Measurements from ENCODE around the gene ITGB3. TPM values are rescaled to one million over a fixed set of nuclear protein-coding genes. Genes with fewer than 3 reads are reported as not detected.

Gene ITGB3
- total RNA-seq, 1 donor from 2014 or later, result 6.6 TPM

- TF ChIP-seq, protein P1, sequence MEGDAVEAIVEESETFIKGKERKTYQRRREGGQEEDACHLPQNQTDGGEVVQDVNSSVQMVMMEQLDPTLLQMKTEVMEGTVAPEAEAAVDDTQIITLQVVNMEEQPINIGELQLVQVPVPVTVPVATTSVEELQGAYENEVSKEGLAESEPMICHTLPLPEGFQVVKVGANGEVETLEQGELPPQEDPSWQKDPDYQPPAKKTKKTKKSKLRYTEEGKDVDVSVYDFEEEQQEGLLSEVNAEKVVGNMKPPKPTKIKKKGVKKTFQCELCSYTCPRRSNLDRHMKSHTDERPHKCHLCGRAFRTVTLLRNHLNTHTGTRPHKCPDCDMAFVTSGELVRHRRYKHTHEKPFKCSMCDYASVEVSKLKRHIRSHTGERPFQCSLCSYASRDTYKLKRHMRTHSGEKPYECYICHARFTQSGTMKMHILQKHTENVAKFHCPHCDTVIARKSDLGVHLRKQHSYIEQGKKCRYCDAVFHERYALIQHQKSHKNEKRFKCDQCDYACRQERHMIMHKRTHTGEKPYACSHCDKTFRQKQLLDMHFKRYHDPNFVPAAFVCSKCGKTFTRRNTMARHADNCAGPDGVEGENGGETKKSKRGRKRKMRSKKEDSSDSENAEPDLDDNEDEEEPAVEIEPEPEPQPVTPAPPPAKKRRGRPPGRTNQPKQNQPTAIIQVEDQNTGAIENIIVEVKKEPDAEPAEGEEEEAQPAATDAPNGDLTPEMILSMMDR (IDR thresholded peaks at IDR 0.05), result no peak
- no peak for ATAC-seq
- Histone ChIP-seq H3K27ac (no peak overlapping the region), H3K4me3 (no peak overlapping the region), H3K27me3 (no peaks in the 10 kb centered on the region), H3K36me3 (no peaks in the 10 kb centered on the region), H3K9me3 (no peaks in the 10 kb centered on the region), H3K4me1 (no peaks in the 10 kb centered on the region)
- intact Hi-C loops (cut with DNase I), result no loop called here
- DNase-seq, result no peak
These were observed 67.4 kb downstream of the ITGB3 start for GRCh38 chr17:47320879-47321502.

GRCh38 chr17:47323382-47324223, 70.0 kb downstream of the ITGB3 start, which contains the start of gene EFCAB13:
TSS of gene EFCAB13 (plus strand) at chr17:47323955. CDS start at chr17:47328354, 4,399 bp downstream.
- TF ChIP-seq, protein P1 (IDR thresholded peaks at IDR 0.05), result peak; percentile 44
- Histone ChIP-seq H3K4me1 (no peaks in the 10 kb centered on the region), H3K36me3 (no peaks in the 10 kb centered on the region), H3K4me3 (peak within 1 kb of the TSS; percentile 67), H3K27me3 (no peaks in the 10 kb centered on the region), H3K9me3 (no peaks in the 10 kb centered on the region), H3K27ac (peak within 1 kb of the TSS; percentile 95)
- peak; percentile 98 for ATAC-seq
- peak; percentile 96 for DNase-seq
- intact Hi-C loops (cut with DNase I), result no loop called here

DNA sequence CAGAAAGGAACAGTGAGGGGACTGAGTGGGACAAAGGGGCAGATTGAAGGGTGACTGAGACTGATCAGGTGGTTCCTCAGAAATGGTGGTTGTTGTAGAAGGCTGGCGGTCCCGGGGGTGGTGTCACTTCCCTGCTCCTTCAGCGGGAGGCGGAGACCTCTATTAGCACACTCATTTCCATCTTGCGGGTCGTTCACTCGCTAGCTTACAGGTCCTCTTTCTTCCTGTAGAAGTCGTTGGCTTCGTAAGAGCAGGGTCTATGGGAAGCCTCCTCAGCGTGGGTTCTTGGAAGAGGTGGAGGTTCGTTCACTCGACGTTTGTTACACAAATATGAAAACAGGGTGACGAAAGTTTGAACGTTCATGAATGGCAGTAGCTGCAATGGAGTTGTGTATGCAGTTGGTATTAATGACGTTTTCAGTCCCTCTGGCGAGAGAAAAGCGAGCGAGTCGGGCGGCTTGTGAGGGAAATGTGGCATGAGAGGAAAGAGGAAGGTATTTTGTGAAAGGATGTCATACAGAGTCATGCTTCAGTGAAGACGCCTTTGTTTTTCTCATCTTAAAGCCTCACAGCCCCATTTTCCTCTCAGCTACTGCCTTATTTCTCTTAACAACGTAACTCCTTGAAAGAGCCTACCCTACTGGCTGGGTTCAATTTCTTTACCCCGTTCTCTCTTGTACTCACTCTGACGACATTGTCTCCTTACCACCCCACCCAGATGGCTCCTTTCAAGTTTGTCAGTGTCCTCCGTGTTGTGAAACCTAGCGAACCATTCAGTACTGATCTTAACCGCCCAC, 70.8 kb downstream of the ITGB3 start:
- H3K9me3 ChIP-seq, result no peaks in the 10 kb centered on the region
- no peaks in the 10 kb centered on the region for H3K4me1 ChIP-seq
- ATAC-seq (peak; percentile 69), DNase-seq (peak; percentile 80)
- H3K4me3 ChIP-seq, result peak overlapping the region; percentile 67
- TF ChIP-seq, protein P1 (IDR thresholded peaks at IDR 0.05), result no peak
- H3K27ac ChIP-seq, result peak overlapping the region; percentile 95
- no peaks in the 10 kb centered on the region for H3K27me3 ChIP-seq
- H3K36me3 ChIP-seq, result no peaks in the 10 kb centered on the region
- intact Hi-C loops (cut with DNase I), result no loop called here

DNA sequence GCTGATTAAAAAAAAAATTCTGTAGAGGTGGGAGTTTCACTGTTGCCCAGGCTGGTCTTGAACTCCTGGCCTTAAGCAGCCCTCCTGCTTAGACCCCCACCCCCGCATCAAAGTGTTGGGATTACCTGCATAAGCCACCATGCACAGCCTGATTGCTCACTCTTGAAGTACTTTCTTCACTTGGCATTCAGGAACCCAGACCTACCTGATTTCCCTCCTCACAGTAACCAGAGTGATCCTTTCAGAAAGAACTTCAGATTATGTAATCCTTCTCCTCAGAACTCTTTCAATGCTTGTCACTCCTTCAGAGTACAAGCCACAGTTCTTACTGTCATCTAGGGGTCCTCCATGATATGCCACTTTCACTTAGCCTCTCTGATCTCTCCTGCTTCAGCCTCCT, 71.5 kb downstream of the ITGB3 start:
- H3K9me3 ChIP-seq, result no peaks in the 10 kb centered on the region
- H3K27me3 ChIP-seq, result no peaks in the 10 kb centered on the region
- DNase-seq (no peak), ATAC-seq (no peak)
- no peaks in the 10 kb centered on the region for H3K4me1 ChIP-seq
- TF ChIP-seq, protein P1 (IDR thresholded peaks at IDR 0.05), result no peak
- no peaks in the 10 kb centered on the region for H3K36me3 ChIP-seq
- H3K27ac ChIP-seq, result no peak overlapping the region
- no peak overlapping the region for H3K4me3 ChIP-seq
- intact Hi-C loops (cut with DNase I), result no loop called here

DNA sequence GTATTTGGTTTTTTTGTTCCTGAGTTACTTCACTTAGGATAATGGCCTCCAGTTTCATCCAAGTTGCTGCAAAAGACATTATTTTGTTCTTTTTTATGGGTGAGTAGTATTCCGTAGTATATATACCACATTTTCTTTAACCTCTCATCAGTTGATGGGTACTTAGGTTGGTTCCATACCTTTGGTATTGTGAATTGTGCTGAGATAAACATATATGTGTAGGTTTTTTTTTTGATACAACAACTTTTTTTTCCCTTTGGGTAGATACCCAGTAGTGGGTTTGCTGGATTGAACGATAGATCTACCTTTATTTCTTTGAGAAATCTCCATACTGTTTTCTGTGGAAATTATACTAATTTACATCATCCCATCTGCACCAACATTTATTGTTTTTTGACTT, 76.9 kb downstream of the ITGB3 start:
- TF ChIP-seq, protein P1 (IDR thresholded peaks at IDR 0.05), result no peak
- no peak overlapping the region for H3K4me3 ChIP-seq
- ATAC-seq, result no peak
- H3K36me3 ChIP-seq, result peaks cover 16% of the 10 kb centered on the region
- no peak for DNase-seq
- H3K27ac ChIP-seq, result no peak overlapping the region
- H3K27me3 ChIP-seq, result no peaks in the 10 kb centered on the region
- intact Hi-C loops (cut with DNase I), result no loop called here
- no peaks in the 10 kb centered on the region for H3K4me1 ChIP-seq
- no peaks in the 10 kb centered on the region for H3K9me3 ChIP-seq

Measured in upper lobe of right lung (tissue), 1 donor.